NCI-H1694 (cell line): ENCODE measurements around the gene TATDN2.
"Not testable (repeated sequence)": the region's sequence is repeated elsewhere in the genome, so short reads cannot be mapped to it uniquely, and the experiment has no call there.

Experiments used
- DNase-seq: peaks from one replicate; lab custom pipeline; 2025; lab: John Stamatoyannopoulos, UW

TATDN2 gene

GRCh38 chr3:10289787-10290355 is 41.6 kb downstream of the TATDN2 start:
- no peak for DNase-seq

- no peak for DNase-seq
Observed at GRCh38 chr3:10290481-10291176, 42.4 kb downstream of the TATDN2 start.

- DNase-seq = no peak
Observed at GRCh38 chr3:10291641-10292040, 43.4 kb downstream of the TATDN2 start.

- DNase-seq = no peak
Observed at GRCh38 chr3:10292505-10293419, 44.5 kb downstream of the TATDN2 start, which contains the start of gene GHRL. Gene GHRL, minus strand, starts transcription at chr3:10292947. Its CDS starts 2,767 bp downstream, at chr3:10290180.

- DNase-seq = no peak
Observed at GRCh38 chr3:10294030-10294586, 45.8 kb downstream of the TATDN2 start.

GRCh38 chr3:10298064-10298463 is 49.8 kb downstream of the TATDN2 start:
- DNase-seq = not testable (repeated sequence)

GRCh38 chr3:10299175-10299574 is 50.9 kb downstream of the TATDN2 start:
- DNase-seq = no peak

GRCh38 chr3:10299679-10300078 is 51.4 kb downstream of the TATDN2 start:
- DNase-seq = no peak

- DNase-seq = no peak
Observed at GRCh38 chr3:10300087-10300486, 51.8 kb downstream of the TATDN2 start.

GRCh38 chr3:10303105-10303504 is 54.8 kb downstream of the TATDN2 start:
- DNase-seq = no peak

GRCh38 chr3:10303785-10304184 is 55.5 kb downstream of the TATDN2 start:
- DNase-seq = no peak

- DNase-seq = no peak
Observed at GRCh38 chr3:10304905-10305304, 56.6 kb downstream of the TATDN2 start.

GRCh38 chr3:10305331-10305902 is 57.2 kb downstream of the TATDN2 start:
- no peak for DNase-seq

- DNase-seq = no peak
Observed at GRCh38 chr3:10306156-10306555, 57.9 kb downstream of the TATDN2 start.

- DNase-seq = no peak
Observed at GRCh38 chr3:10308678-10309077, 60.4 kb downstream of the TATDN2 start.

GRCh38 chr3:10309736-10310135 is 61.5 kb downstream of the TATDN2 start:
- DNase-seq = no peak

- no peak for DNase-seq
Observed at GRCh38 chr3:10310578-10310977, 62.3 kb downstream of the TATDN2 start.

- no peak for DNase-seq
Observed at GRCh38 chr3:10311710-10312109, 63.5 kb downstream of the TATDN2 start.

- no peak for DNase-seq
Observed at GRCh38 chr3:10312391-10312790, 64.1 kb downstream of the TATDN2 start.

- no peak for DNase-seq
Observed at GRCh38 chr3:10312861-10313260, 64.6 kb downstream of the TATDN2 start.

- no peak for DNase-seq
Observed at GRCh38 chr3:10315101-10315500, 66.8 kb downstream of the TATDN2 start.

GRCh38 chr3:10315771-10316344 is 67.6 kb downstream of the TATDN2 start:
- no peak for DNase-seq
